ENCODE data around the gene PHTF1.
"Not testable (repeated sequence)": the region's sequence is repeated elsewhere in the genome, so short reads cannot be mapped to it uniquely, and the experiment has no call there.

The PHTF1 gene

GRCh38 chr1:113777561-113777960, 18.3 kb upstream of the PHTF1 start:
- no peak for DNase-seq (ENCODE audit: low read depth in 2 of 2)

- DNase-seq (ENCODE audit: low read depth in 2 of 2), result no peak
Measured at GRCh38 chr1:113770031-113770430, 10.7 kb upstream of the PHTF1 start.

DNA sequence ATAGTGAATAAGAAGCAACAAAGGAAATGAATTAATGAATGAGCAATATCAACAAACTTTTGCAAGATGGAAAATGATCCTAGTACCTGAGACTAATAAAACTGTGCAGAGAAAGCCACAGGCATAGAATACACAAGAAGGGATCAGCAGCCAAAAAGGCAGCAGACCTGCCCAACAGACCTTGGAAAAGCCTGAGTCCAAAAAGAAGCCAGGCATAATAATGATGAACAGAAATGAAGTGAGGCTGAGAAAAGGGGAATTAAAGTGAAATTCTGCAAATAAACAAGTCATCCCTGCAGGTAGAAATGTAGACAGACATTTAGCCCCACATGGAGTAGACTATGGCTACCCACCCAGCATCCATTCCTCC, 10.3 kb upstream of the PHTF1 start:
- DNase-seq (ENCODE audit: low read depth in 2 of 2), result no peak

DNA sequence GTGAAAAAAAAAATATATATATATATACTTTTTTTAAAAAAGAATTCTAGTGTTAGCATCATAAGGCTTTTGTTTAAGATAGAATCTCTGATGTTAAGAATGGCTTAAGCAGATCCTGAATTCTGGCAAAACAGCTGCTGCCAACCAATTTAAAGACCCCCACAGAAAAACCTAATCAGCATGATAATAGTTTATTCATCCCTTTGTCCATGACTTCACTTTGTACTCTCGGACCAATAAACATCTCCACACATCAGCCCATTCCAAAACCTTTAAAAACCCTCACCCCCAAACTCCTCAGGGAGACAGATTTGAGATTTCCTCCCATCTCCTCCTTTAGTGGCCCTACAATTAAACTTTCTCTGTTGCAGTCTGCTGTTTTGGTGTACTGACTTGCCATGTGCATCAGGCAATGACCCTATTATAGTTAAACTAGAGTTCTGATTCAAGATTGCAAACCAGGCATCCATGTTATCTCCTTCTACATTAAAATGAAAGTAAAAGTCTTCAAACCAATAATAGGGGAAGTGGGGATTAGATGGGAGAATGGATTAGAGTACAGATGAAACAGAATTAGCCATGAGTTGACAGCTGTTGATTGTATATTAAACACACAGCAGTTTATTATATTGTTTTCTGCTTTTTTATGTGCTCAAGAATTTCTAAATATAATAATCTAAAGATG, 9.8 kb upstream of the PHTF1 start:
- no peak for DNase-seq (ENCODE audit: low read depth in 2 of 2)

DNA sequence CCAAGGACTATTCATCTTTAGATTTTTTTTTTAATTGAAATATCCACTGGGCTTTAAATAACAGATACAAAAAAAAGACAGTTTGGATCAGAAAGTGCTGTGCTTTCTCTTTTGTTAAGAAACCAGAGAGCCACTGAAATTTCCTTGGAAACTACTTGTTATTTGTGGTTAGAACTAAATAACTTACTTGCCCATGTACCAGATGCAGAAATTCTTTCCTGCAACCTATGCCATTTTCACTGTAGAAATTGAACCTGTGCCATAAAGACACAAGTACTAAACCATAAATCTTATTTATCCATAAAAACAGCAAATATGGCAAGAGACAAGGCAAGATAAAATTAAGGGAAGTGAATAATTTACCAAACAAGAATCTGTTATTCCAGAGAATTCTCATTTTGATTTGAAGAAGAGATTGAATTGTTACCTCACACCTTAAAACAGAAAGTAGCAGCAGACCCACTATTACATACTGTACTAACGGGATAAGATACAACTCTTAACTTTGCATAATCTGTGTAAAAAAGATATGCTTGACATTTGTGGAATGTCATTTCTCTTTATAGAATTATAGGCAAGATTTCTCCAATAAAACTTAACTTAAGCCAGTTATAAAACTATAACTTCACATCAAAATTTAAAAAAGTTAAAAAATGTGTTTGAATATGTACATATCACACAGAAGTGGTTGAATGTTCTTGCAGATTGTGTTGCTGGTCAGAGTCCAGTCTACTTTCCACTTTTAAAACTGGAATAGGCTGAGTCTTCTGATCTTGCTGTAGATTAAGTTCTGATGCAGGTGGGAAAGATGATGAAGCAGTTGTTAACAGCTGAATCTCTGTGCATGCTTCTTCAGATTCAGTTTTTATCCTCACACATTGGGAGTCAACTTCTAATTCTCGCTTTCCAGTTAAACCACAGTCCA, 6.3 kb upstream of the PHTF1 start:
- no peak for DNase-seq (ENCODE audit: low read depth in 2 of 2)

DNA sequence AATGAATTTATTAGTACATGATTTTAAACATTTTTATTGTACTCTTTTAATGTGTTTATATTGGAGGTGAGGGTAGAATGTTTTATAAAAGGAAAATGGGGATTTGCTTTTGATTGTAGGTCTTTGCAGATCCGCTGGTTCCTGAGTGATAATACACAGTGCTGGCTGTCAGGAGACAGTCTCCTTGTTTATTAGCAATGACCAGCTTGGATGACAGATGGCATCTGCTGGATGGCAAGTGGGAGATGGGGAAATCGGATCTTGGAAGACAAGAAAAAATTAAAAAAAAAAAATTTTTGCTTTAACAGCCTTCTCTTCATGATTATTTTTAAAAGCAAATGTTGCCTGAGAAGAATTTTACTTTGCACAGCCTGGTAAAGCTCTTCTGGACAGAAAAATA, 4.4 kb upstream of the PHTF1 start:
- no peak for DNase-seq (ENCODE audit: low read depth in 2 of 2)

DNA sequence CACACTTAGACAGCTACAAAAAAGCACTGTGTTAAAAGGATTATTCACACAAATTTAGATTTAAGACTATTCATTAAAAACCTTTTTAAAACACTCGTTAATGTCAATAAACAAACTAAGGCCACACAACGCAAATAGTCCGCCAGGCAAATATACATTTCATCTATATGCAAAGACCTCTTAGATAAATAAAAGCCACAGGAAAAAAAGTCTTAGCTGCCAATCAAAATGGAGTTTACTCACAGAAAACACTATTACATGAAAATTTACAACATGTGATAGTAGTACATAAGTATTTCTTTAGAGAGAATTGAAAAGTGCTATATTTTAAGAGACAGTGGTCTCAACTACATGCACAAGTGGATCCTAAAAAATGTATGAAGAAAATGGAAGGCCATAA, 2.7 kb upstream of the PHTF1 start:
- DNase-seq (ENCODE audit: low read depth in 2 of 2), result no peak

- DNase-seq (ENCODE audit: low read depth in 2 of 2), result no peak
Measured at GRCh38 chr1:113760102-113761080, 1.1 kb upstream of the PHTF1 start.

DNA sequence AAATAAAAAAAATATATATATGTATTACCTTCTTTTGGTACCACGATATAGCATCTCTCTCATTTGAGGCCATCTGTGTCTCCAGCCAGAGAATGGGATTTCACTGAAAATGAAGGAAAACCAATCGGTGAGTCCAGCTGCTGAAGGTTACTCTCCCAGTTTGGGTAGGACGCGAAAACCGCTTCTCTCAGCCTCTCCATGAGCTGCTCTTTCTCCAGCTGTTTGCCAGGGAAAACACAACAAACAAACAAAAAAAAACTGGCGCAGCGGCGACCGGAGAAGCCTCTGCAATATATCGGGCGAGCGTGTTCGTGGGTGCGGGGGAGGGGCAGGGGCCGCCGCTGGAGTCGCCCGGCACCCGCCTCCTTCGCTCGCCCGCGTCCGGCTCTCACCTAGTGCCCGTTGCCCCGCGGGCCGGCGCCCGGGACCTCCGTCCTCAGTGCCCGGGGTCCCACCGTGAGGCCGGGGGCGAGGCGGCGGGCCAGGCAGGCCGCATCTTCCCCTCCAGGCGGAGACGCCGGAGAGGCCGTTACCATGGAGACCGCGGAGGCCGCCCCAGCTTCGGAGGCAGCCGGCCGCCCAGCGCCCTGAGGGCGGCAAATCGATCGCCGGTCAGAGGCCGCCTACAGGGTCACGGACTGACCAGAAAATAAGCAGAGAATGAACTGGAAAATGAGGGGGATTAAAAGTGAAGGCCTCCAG, 504 bp downstream of the PHTF1 start:
- peak; percentile 32 to 46 for DNase-seq (ENCODE audit: low read depth in 2 of 2)

GRCh38 chr1:113756461-113756860, 2.8 kb downstream of the PHTF1 start:
- DNase-seq (ENCODE audit: low read depth in 2 of 2), result no peak

DNA sequence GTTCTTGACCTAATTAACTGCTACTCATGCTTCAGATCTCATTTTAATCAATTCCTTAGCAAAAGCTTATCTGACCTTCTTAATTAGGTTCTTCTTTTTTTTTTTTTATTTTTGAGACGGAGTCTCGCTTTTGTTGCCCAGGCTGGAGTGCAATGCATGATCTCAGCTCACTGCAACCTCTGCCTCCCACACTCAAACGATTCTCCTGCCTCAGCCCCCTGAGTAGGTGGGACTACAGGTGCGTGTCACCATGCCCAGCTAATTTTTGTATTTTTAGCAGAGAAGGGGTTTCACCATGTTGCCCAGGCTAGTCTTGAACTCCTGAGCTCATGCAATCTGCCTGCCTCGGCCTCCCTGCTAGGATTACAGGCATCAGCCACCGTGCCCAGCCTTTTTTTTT, 6.0 kb downstream of the PHTF1 start:
- DNase-seq (ENCODE audit: low read depth in 2 of 2), result not testable (repeated sequence)

DNA sequence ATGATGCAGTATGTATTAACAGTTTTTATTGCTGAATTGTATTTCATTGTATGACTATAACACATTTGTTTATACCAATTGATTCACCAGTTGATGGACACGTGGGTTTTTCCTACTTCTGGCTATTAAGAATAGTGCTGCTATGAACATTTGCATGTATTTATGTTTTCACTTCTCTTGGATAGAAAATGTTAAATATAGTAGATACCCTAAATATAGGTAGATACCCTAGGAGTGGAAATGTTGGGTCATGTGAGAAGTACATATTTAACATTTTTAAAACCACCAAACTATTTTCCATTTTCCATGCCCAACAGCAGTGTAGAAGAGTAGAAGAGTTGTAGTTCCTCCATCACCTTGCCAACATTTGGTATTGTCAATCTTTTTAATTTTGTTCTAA, 7.8 kb downstream of the PHTF1 start:
- DNase-seq (ENCODE audit: low read depth in 2 of 2), result no peak

- DNase-seq (ENCODE audit: low read depth in 2 of 2), result no peak
Measured at GRCh38 chr1:113751114-113751513, 8.2 kb downstream of the PHTF1 start.

DNA sequence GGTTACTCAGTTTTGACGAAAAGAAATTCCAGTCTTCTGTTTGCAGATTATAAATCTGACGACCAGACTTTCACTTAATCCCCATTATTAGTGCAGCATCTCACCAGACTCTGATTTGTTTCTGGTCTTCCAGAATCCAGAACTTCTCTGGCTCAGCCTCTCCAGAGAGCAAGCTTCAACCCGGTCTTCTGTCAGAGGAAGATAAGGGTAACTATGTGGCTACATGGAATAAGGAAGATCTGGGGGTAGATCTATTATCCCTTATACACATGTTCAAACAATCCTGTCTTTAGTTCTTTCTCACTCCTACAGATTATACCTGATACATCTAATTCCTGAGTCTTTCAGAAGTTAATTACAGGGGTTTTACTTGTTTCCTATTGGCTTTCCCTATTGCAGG, 9.9 kb downstream of the PHTF1 start:
- no peak for DNase-seq (ENCODE audit: low read depth in 2 of 2)

GRCh38 chr1:113747376-113747775, 11.9 kb downstream of the PHTF1 start:
- no peak for DNase-seq (ENCODE audit: low read depth in 2 of 2)

DNA sequence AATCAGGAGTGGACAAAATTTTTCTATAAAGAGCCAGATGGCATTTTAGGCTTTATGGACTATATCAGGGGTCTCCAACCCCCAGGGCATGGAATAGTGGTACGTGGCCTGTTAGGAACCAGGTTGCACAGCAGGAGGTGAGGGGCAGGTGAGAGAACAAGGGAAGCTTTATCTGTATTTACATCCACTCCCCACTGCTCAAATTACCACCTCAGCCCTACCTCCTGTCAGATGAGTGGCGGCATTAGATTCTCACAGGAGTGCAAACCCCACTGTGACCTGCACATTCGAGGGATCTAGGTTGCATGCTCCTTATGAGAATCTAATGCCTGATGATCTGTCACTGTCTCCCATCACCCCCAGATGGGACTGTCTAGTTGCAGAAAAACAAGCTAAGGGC, 13.9 kb downstream of the PHTF1 start:
- no peak for DNase-seq (ENCODE audit: low read depth in 2 of 2)

DNA sequence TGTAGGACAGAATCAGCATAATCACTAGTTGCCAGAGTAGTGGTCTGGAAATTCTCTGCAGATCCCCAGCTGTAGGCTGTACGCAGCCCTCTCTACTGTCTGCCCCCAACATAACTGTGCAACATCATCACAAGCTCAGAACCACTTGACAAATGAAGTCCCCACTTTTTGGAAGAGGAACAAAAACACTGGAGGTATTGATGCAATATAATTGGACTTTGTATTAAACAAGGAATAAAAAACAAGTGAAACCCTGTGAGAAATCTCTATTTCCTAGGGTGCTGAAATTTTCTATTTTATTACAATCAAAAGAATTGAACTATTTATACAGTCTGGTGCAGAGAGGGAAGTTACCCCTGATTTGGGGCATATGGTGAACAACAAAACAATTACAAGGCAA, 15.2 kb downstream of the PHTF1 start:
- no peak for DNase-seq (ENCODE audit: low read depth in 2 of 2)

GRCh38 chr1:113742515-113742914, 16.8 kb downstream of the PHTF1 start:
- DNase-seq (ENCODE audit: low read depth in 2 of 2), result no peak

DNA sequence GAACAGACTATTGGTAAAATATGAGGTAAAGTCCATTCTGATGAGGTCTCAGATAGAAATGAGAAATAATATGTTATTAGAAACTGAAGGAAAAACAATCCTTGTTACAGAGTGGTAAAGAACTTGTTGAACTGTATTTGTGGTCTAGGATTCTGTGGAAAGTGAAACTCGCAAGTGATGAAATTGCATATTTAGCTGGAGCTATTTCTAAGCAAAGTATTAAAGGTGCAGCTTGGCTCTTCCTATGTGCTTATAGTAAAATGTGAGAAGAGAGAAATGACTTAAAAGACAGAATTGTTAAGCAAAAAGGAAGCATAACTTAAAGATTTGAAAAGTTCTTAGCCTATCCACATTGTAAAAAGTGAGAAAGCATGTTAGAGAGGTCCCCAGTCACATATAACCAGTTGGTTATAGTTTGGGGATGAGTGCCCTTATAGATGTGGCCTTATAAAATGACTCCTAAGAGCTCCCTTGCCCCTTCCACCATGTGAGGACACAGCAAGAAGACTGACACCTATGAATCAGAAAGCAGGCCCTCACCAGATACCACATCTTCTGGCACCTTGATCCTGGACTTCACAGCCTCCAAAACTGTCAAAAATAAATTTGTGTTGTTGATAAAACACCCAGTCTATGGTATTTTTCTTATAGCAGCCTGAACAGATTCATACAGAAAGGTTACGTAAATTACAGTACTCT, 24.8 kb downstream of the PHTF1 start:
- no peak for DNase-seq (ENCODE audit: low read depth in 2 of 2)

DNA sequence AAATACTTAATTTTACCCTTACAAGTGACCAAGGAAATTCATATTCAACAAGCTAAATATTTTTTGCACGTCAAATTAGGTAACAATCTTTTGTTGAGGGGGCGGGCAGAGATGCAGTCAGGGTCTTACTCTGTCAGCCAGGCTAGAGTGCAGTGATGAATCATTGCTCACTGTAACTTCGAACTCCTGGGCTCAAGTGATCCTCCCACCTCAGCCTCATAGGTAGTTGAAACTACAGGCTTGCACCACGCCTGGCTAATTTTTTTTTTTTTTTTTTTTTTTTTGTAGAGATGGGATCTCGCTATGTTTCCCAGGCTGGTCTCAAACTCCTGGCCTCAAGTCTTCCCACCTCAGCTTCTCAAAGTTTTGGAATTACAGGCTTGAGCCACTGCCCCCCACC, 26.5 kb downstream of the PHTF1 start:
- no peak for DNase-seq (ENCODE audit: low read depth in 2 of 2)

DNA sequence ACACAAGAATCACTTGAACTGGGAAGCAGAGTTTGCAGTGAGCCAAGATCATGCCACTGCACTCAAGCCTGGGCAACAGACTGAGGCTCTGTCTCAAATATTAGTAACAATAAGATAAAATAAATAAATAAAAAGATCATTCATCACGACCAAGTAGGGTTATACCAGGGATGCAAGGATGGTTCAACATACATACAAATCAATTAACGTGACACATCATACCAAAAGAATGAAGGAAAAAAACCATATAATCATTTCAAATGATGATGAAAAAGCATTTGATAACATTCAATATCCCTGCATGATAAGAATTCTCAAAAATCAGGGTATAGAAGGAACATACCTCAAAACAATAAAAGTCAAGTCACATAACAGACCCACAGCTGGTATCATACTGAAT, 38.3 kb downstream of the PHTF1 start:
- no peak for DNase-seq (ENCODE audit: low read depth in 2 of 2)
